ENCODE results near the gene SNX22. TPM values are rescaled to one million over a fixed set of nuclear protein-coding genes. Genes with fewer than 3 reads are reported as not detected.

SNX22 gene
- total RNA-seq, 2 experiments from 2014 or later: 0.59 to 0.79 TPM

DNA sequence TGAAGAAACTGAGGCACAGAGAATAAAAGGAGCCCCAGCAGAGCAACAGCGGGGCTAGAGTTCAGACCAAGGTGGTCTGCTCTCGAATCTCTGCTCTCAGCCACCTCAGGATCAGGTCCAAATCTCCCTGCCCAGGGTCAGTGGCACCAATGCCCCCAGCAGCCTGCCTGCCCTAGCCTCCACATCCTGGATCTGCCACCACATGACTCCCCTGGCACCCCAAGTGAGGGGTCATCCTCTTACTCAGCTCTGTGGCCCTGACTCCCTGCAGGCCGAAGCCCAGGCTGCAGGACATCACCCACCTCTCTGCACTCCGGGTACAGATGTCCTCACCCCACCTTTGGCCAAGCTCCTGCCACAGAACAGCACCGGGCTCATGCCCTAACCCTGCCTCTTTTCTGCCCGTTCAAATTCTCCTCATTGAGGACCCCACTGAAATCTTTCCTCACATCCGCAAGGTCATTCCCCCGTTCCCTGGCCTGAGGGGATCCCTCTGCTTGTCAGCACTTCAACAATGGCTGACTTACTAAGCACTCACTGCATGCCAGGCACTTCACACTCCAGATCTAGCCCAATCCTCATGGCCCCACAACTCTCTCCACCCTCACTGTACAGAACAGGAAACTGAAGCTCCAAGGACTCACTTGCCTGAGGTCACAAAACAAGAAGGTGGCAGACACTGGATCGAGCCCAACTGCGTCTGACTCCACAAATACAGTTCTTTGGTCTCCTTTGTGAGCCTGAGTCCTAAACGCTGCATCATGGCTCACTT, 7.0 kb downstream of the SNX22 start:
- Mint-ChIP-seq H3K9me3 (ENCODE audit: low read depth) (no peaks in the 10 kb centered on the region), H3K27me3 (no peaks in the 10 kb centered on the region), H3K36me3 (ENCODE audit: low read depth) (peaks cover 51% of the 10 kb centered on the region), H3K4me1 (peaks cover 29% of the 10 kb centered on the region), H3K4me3 (no peak overlapping the region), H3K27ac (peak overlapping the region; percentile 78)
- ATAC-seq (no peak), DNase-seq (no peak)
- ChIA-PET CTCF (no interaction called here), POLR2A (no interaction called here)
- intact Hi-C loops (cut with DNase I, micrococcal nuclease): no loop called here

DNA sequence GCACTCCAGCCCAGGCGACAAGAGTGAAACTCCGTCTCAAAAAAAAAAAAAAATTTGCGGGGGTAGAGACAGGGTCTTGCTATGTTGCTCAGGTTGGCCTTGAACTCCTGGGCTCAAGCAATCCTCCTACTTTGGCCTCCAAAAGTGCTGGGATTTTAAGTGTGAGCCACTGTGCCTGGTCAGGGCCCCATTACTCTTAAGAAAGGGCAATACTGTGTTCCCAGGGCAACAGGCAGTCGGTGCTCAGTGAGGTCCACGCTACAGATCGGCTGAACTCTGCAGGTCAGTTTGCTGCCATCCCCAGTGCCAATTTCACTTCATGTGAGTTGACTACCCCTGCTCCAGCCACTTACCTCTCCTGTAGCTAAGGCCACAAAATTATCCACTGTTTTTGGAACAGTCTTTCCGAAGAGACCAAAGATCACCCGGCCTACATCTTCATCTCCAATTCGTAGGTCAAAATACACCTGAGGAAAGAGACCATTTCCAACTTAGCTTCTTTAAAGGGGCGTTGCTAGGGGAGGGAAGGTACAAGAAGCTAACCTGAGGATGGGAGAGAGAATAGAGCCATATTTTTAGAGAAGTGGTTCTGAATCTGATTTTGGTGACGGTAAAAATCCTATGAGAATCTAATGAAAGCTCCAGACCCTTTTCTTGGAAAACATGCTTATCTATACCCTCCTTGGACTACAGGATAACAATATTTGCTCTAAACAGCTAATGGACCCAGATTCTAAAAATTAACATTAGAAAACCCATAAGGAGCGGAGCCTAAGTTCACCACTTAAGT, 10.4 kb downstream of the SNX22 start:
- no peak for DNase-seq
- Mint-ChIP-seq H3K27ac (peak overlapping the region; percentile 95), H3K27me3 (no peaks in the 10 kb centered on the region), H3K4me1 (peaks cover 44% of the 10 kb centered on the region), H3K4me3 (peak overlapping the region; percentile 83), H3K9me3 (ENCODE audit: low read depth) (no peaks in the 10 kb centered on the region), H3K36me3 (ENCODE audit: low read depth) (peaks cover 40% of the 10 kb centered on the region)
- ChIA-PET POLR2A (interaction anchor here (1.6 to 2.3 kb wide), 3 partner anchors 8 to 68 kb away, joined by 5 to 12 read pairs (median 9); partner anchors contain the start of gene CIAO2A), CTCF (interaction anchor here (0.6 to 2.7 kb wide), 6 partner anchors 9 to 93 kb away, joined by 3 to 16 read pairs (median 4); partner anchors contain the start of gene CIAO2A)
- intact Hi-C loops (cut with DNase I, micrococcal nuclease): loop anchor here (1.0 to 10.0 kb wide), 7 partner anchors 219 to 1135 kb away; partner anchors contain the start of genes PCLAF (in 1 of the 2), PIF1 (in 1 of the 2), PLEKHO2 (in 1 of the 2) and RNU5A-1 (in 1 of the 2)
- ATAC-seq: no peak

DNA sequence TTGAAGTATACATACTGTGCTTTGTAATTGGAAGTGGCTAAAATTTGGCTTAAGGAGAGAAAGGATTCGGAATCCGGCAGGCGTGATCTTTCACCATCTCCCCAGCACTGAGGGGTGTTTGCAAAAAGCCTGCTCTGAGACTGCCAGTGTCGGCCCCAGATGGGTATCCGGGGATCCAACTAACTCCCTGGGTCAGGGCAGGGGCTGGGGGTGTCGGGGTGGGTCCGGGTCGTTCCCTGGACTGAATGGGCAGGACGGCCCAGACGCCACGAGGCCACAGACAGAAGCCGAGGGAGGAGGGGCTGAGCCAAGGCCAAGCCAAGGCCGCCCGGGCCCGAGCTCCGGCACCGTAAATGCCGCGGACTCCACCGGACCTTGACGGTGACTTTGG, 10.9 kb downstream of the SNX22 start:
- no peaks in the 10 kb centered on the region for H3K27me3 Mint-ChIP-seq
- peaks cover 48% of the 10 kb centered on the region for H3K4me1 Mint-ChIP-seq
- DNase-seq (no peak), ATAC-seq (peak; percentile 7)
- POLR2A ChIA-PET: interaction anchor here (1.1 to 2.3 kb wide), 4 partner anchors 9 to 69 kb away, joined by 3 to 12 read pairs (median 7); partner anchors contain the start of gene CIAO2A
- H3K9me3 Mint-ChIP-seq (ENCODE audit: low read depth): no peaks in the 10 kb centered on the region
- CTCF ChIA-PET: interaction anchor here (0.7 to 2.7 kb wide), 5 partner anchors 9 to 69 kb away, joined by 3 to 16 read pairs (median 5); partner anchors contain the start of gene CIAO2A
- intact Hi-C loops (cut with DNase I, micrococcal nuclease): loop anchor here (1.0 to 10.0 kb wide), 7 partner anchors 218 to 1135 kb away; partner anchors contain the start of genes PCLAF (in 1 of the 2), PIF1 (in 1 of the 2), PLEKHO2 (in 1 of the 2) and RNU5A-1 (in 1 of the 2)
- H3K27ac Mint-ChIP-seq: peak overlapping the region; percentile 95
- peaks cover 35% of the 10 kb centered on the region for H3K36me3 Mint-ChIP-seq (ENCODE audit: low read depth)
- H3K4me3 Mint-ChIP-seq: peak overlapping the region; percentile 83

DNA sequence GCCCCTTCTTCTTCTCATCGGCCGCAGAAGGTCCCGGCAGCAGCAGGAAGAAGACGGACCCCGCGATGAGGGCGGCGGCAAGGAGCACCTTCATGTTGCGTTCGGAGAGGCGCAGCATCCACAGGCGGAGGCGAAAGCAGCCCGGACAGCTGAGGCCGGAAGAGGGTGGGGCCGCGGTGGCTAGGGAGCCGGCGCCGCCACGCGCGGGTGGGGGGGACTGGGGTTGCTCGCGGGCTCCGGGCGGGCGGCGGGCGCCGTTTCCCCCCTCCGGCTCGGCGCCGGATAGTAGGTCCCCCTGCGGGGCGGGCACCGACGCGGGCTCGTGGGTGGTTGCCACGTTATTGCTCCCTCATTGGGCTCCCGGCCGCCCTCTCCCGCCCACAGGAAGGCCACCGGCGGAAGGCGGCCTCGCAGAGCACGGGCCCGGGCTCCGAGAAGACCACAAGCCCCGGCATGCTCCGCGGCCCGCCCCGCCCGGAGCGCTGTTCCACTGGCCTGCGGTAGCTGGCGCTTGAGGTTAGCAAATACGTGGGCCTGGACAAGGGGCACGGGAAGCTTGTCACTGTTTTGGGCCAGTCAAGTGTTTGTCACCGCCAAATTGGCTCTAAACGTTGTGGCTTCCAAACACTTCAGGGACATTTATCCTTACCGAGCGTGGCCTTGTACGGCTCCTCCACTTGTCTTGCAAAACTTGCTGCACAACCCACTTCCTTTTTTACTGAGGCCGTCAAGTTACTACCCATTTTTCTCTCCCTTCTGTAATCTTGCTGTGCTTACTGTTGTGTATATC, 11.5 kb downstream of the SNX22 start, which contains the start of gene PPIB:
TSS of gene PPIB (minus strand) at position 154 of the 790 bp plus-strand sequence. CDS start at position 118, 36 bp downstream.
- H3K36me3 Mint-ChIP-seq (ENCODE audit: low read depth): peaks cover 29% of the 10 kb centered on the region
- DNase-seq: peak; percentile 99
- H3K9me3 Mint-ChIP-seq (ENCODE audit: low read depth): no peaks in the 10 kb centered on the region
- POLR2A ChIA-PET: interaction anchor here (0.6 to 2.3 kb wide), 8 partner anchors 9 to 552 kb away, joined by 3 to 12 read pairs (median 4); partner anchors contain the start of genes CIAO2A and TRIP4
- peaks cover 47% of the 10 kb centered on the region for H3K4me1 Mint-ChIP-seq
- peak; percentile 94 for ATAC-seq
- H3K4me3 Mint-ChIP-seq: peak within 1 kb of the TSS; percentile 86
- H3K27me3 Mint-ChIP-seq: no peaks in the 10 kb centered on the region
- peak within 1 kb of the TSS; percentile 100 for H3K27ac Mint-ChIP-seq
- intact Hi-C loops (cut with DNase I, micrococcal nuclease): loop anchor here (1.0 to 10.0 kb wide), 19 partner anchors 25 to 1134 kb away; partner anchors contain the start of genes CSNK1G1 (in 2 of the 2), PCLAF (in 2 of the 2), CLPX (in 1 of the 2) and PIF1 (in 1 of the 2)
- CTCF ChIA-PET: interaction anchor here (0.6 to 2.7 kb wide), 7 partner anchors 8 to 811 kb away, joined by 3 to 16 read pairs (median 3); partner anchors contain the start of gene CIAO2A

DNA sequence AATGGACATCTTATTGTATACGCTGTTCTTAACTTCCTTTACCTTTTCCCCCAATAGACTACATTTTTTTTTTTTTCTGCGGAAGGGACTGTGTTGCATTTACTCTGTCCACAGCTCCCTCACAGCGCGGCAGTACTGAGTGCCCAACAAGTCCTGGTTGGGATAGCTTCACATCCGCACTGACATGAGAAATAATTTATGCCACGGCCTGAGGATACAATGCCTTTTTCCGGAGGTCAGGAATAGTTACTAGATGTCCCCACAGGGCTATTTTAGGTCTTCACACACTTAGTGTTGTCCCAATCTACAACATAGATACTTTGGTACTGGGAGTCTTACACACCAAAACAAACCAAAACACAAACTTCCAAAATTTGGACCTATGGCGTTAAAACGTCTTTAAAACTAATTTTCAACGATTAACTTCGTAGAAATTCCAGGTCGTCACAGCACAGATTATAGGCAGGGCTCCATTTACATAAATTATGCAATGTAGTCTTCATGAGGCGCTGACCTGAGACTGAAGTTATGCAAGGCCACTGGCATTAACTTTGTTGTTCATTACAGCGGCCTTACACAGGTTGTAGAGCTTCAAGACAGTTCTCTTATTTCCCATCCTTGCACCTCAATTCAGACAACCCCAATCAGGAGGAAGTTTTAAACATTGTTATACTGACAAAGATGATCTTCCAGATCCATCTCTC, 12.3 kb downstream of the SNX22 start:
- peak; percentile 4 for ATAC-seq

DNA sequence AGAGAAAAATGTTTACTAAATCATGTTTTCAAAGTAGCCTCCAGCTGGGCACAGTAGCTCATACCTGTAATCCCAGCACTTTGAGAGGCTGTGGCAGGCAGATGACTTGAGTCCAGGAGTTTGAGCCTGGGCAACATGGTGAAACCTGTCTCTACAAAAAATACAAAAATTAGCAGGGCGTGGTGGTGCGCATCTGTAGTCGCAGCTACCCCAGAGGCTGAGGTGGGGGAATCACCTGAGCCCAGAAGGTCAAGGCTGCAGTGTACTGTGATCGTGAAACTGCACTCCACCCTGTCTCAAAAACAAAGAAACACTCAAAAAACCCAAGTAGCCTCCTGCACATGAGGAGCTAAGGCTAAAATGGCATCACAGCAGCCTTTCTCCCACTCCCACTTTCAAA, 12.9 kb downstream of the SNX22 start:
- POLR2A ChIA-PET: interaction anchor here (0.7 kb wide), 1 partner anchor 495 kb away, joined by 4 read pairs; no protein-coding TSS in a partner anchor
- intact Hi-C loops (cut with DNase I, micrococcal nuclease): loop anchor here in 1 of 2 experiments (5.0 to 10.0 kb wide), 4 partner anchors 563 to 1133 kb away; partner anchors contain the start of genes PIF1 and RNU5A-1
- ATAC-seq: no peak
- Mint-ChIP-seq H3K4me3 (no peak overlapping the region), H3K36me3 (ENCODE audit: low read depth) (peaks cover 19% of the 10 kb centered on the region), H3K27me3 (no peaks in the 10 kb centered on the region), H3K27ac (peak overlapping the region; percentile 100), H3K4me1 (peaks cover 39% of the 10 kb centered on the region), H3K9me3 (ENCODE audit: low read depth) (no peaks in the 10 kb centered on the region)
- no peak for DNase-seq
- CTCF ChIA-PET: interaction anchor here (0.6 kb wide), 1 partner anchor 151 kb away, joined by 3 read pairs; no protein-coding TSS in a partner anchor

More for the DNA sequence above, 12.3 kb downstream of the SNX22 start:
- no peaks in the 10 kb centered on the region for H3K9me3 Mint-ChIP-seq (ENCODE audit: low read depth)
- peak overlapping the region; percentile 100 for H3K27ac Mint-ChIP-seq
- peak; percentile 46 for DNase-seq
- ChIA-PET CTCF (interaction anchor here (0.6 to 2.7 kb wide), 5 partner anchors 11 to 812 kb away, joined by 3 to 16 read pairs (median 4); partner anchors contain the start of gene CIAO2A), POLR2A (interaction anchor here (0.7 to 2.3 kb wide), 8 partner anchors 9 to 821 kb away, joined by 3 to 12 read pairs (median 4); partner anchors contain the start of genes CIAO2A and TRIP4)
- peaks cover 41% of the 10 kb centered on the region for H3K4me1 Mint-ChIP-seq
- H3K27me3 Mint-ChIP-seq: no peaks in the 10 kb centered on the region
- peak overlapping the region; percentile 86 for H3K4me3 Mint-ChIP-seq
- intact Hi-C loops (cut with DNase I, micrococcal nuclease): loop anchor here (1.0 to 10.0 kb wide), 18 partner anchors 24 to 1133 kb away; partner anchors contain the start of genes CSNK1G1 (in 2 of the 2), PCLAF (in 2 of the 2), CLPX (in 1 of the 2) and PIF1 (in 1 of the 2)
- H3K36me3 Mint-ChIP-seq (ENCODE audit: low read depth): peaks cover 22% of the 10 kb centered on the region

DNA sequence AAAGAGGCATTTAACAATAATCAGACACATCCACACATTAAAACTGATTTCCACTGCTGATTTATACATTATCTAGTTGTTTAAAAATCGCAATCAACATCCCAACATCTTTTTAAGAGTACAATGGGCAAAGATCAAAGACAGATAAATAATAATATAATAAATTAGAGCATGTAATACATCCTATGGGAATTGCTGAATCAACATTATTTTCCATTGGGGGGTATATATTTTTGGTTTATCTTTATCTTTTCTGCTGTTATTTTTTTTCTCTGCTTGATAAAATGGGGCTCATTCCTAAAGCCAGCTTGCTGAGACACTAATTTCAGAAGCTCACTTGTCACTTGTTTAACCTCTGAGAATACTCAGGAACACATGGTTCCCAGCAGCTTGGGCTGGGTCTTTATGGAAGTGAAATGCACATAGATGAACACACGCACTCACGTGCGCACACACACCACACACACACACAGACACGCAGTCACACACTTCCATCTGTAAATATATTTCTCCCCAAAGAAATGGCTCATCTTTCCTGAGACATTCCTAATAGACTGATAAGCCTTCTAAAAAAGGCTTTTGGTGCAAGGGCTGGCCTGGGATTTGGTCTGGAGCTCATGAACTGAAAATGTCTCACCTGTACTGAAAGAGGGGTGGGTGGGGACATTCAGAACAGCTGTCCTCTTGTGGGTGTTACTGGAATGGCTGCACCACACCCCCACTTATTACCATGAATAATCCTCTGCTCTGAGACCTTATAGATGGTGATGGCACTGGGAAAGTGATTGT, 14.8 kb downstream of the SNX22 start:
- CTCF ChIA-PET: interaction anchor here (1.8 kb wide), 1 partner anchor 12 kb away, joined by 11 read pairs; no protein-coding TSS in a partner anchor
- peaks cover 12% of the 10 kb centered on the region for H3K36me3 Mint-ChIP-seq (ENCODE audit: low read depth)
- intact Hi-C loops (cut with DNase I, micrococcal nuclease): loop anchor here in 1 of 2 experiments (10.0 kb wide), 1 partner anchor 659 kb away; the partner anchor contains the start of gene PIF1
- H3K4me3 Mint-ChIP-seq: no peak overlapping the region
- POLR2A ChIA-PET: no interaction called here
- H3K9me3 Mint-ChIP-seq (ENCODE audit: low read depth): no peaks in the 10 kb centered on the region
- DNase-seq (no peak), ATAC-seq (no peak)
- peak overlapping the region; percentile 42 for H3K27ac Mint-ChIP-seq
- no peaks in the 10 kb centered on the region for H3K27me3 Mint-ChIP-seq
- H3K4me1 Mint-ChIP-seq: peaks cover 29% of the 10 kb centered on the region

DNA sequence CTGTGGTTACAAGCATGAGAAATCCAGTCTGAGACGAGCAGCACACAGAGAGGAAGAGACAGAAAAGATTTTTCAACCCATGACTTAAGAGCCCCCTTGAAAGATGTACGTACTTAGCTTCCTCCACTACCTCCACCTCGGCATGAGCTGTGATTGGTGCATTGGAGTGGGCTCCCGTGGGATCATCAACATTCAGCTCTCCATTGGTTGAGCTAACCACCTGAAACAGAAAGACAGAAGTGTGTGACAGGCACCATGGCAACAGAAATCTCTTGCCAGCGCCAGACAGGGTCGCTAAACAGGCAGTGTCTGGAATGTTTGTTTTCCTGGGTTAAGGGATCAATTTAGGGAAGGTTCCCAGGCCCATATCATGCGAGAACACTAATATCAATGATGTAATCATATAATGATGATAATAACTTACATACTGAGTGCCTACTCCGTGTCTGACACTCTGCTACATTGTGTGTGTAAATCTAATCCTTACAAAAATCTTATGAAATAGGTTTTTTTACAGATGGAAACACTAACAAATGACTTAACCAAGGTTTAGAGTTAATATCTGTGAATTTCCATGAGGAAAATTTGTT, 28.8 kb downstream of the SNX22 start:
- CTCF ChIA-PET: interaction anchor here (0.7 to 1.0 kb wide), 2 partner anchors 29 to 105 kb away, joined by 3 read pairs; partner anchors contain the start of gene SNX22
- Mint-ChIP-seq H3K4me1 (no peaks in the 10 kb centered on the region), H3K27me3 (no peaks in the 10 kb centered on the region), H3K9me3 (ENCODE audit: low read depth) (no peaks in the 10 kb centered on the region), H3K4me3 (no peak overlapping the region), H3K27ac (no peak overlapping the region), H3K36me3 (ENCODE audit: low read depth) (peaks cover 17% of the 10 kb centered on the region)
- ATAC-seq (no peak), DNase-seq (no peak)
- POLR2A ChIA-PET: no interaction called here
- intact Hi-C loops (cut with DNase I, micrococcal nuclease): no loop called here
